Common myeloid progenitor, CD34-positive (primary cell): ENCODE results near the gene LATS2.

Experiments used
- CTCF ChIA-PET: fragments of 350-600 bp; sonication (Branson Sonifier 250); formaldehyde crosslinking; loops from one replicate; lab custom pipeline; 2021; ENCODE audit warnings: antibody characterized with exemption; lab: Charles Lee
- POLR2A ChIA-PET: fragments of 350-600 bp; sonication (Branson Sonifier 250); formaldehyde crosslinking; loops from one replicate; lab custom pipeline; 2021; ENCODE audit warnings: antibody characterized with exemption; lab: Charles Lee
- DNase-seq, 3 donors: peaks; one replicate each; pipeline versions ENCODE4 v3.0.0 to v3.0.0-alpha.2; 2013
- H3K27ac ChIP-seq, 2 experiments: 1 replicate in 1 of 2; 2 replicates in 1 of 2; pipeline ENCODE4 v1.7.0; 2013; ENCODE audit warnings: inconsistent platforms in 2 of 2, low read length in 2 of 2, mild to moderate bottlenecking in 2 of 2, low read depth in 1 of 2, moderate library complexity in 1 of 2; ENCODE audit not compliant: severe bottlenecking in 2 of 2, insufficient read depth in 1 of 2, poor library complexity in 1 of 2
- H3K27me3 ChIP-seq, 5 experiments: replicated peaks in 2 of 5; 1 replicate in 3 of 5; 2 replicates in 2 of 5; pipeline versions ENCODE4 v1.6.1 to v1.7.0; 2013; ENCODE audit warnings: low read length in 4 of 5, mild to moderate bottlenecking in 2 of 5, moderate library complexity in 2 of 5, inconsistent platforms in 1 of 5; ENCODE audit not compliant: insufficient read depth in 5 of 5, control insufficient read depth in 4 of 5
- H3K36me3 ChIP-seq, 4 experiments: 1 replicate in 2 of 4; 2 replicates in 2 of 4; pipeline versions ENCODE4 v1.6.1 to v1.7.0; 2013; ENCODE audit warnings: low read length in 3 of 4, control low read depth in 1 of 4, mild to moderate bottlenecking in 1 of 4; ENCODE audit not compliant: control insufficient read depth in 4 of 4, insufficient read depth in 4 of 4
- H3K4me1 ChIP-seq, 4 experiments: 1 replicate in 3 of 4; 2 replicates in 1 of 4; pipeline versions ENCODE4 v1.6.1 to v1.7.1; 2013; ENCODE audit warnings: low read length in 3 of 4, mild to moderate bottlenecking in 3 of 4, control low read depth in 1 of 4, inconsistent platforms in 1 of 4, moderate library complexity in 1 of 4; ENCODE audit not compliant: control insufficient read depth in 4 of 4, insufficient read depth in 4 of 4; ENCODE audit errors: control extremely low read depth in 1 of 4
- H3K4me3 ChIP-seq, 7 experiments: 1 replicate in 4 of 7; 2 replicates in 3 of 7; pipeline versions ENCODE4 v1.5.1 to v1.7.0; 2013; ENCODE audit warnings: mild to moderate bottlenecking in 7 of 7, low read length in 6 of 7, moderate library complexity in 6 of 7, inconsistent platforms in 2 of 7, low read depth in 2 of 7, control low read depth in 1 of 7; ENCODE audit not compliant: insufficient read depth in 4 of 7, control insufficient read depth in 1 of 7; ENCODE audit errors: extremely low read depth in 1 of 7
- H3K9me3 ChIP-seq, 5 experiments: 1 replicate in 4 of 5; 2 replicates in 1 of 5; pipeline versions ENCODE4 v1.6.1 to v1.7.1; 2013; ENCODE audit warnings: low read length in 4 of 5, mild to moderate bottlenecking in 2 of 5, inconsistent platforms in 1 of 5, low read depth in 1 of 5, moderate library complexity in 1 of 5; ENCODE audit not compliant: control insufficient read depth in 4 of 5, insufficient read depth in 2 of 5; ENCODE audit errors: control extremely low read depth in 1 of 5
- WGBS: methylation state at CpG from one replicate; pipeline ENCODE4 v1.1.5; 2013; ENCODE audit not compliant: insufficient coverage; 5-methylcytosine and 5-hydroxymethylcytosine counted together

The LATS2 gene

DNA sequence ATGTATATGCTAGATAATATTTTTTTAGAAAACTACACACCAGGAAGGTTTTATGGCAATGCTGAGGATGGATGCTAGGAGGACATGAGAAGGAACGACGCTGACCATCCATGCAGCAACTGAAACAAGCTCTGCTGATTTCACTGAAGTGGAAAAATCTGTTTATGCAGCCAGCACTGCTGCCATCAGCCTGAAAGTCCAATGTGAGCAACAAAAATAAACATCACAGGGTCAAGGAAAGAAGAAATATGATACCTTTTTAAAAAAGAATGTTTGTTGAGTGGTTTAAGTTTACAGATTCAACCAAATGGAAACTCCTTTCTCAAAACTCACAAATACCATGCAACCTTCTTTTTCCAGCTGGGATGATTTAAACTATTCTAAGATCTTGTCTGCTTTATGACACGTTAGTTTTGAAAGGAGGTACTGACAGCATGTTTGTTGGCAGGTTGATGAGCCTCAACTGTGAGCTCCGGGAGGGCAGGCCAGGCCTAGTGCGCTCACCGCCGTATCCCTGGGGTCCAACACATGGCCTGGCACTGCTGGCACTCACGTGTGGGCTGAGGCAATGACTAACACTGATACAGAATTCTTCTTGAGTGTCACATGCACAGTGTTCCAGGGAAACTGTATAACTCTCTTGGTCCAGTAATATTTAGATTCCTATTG is 46.8 kb downstream of the LATS2 start:
- peaks cover 0 to 26% (median 2%) of the 10 kb centered on the region in 4 experiments for H3K36me3 ChIP-seq
- H3K4me3 ChIP-seq = no peak overlapping the region
- POLR2A ChIA-PET = interaction anchor here (0.5 kb wide), 1 partner anchor 111 kb away, joined by 5 read pairs; no protein-coding TSS in a partner anchor
- no peak overlapping the region for H3K27ac ChIP-seq
- CTCF ChIA-PET = interaction anchor here (1.0 to 1.3 kb wide), 5 partner anchors 12 to 30 kb away, joined by 3 to 5 read pairs (median 3); no protein-coding TSS in a partner anchor
- H3K27me3 ChIP-seq = no peaks in the 10 kb centered on the region
- WGBS = 96% methylated on average over 8 of the region's 8 CpGs
- H3K9me3 ChIP-seq = no peaks in the 10 kb centered on the region
- no peak for DNase-seq
- H3K4me1 ChIP-seq = peaks cover 0 to 29% (median 21%) of the 10 kb centered on the region in 4 experiments

GRCh38 chr13:21014139-21014501 is 47.3 kb downstream of the LATS2 start:
- H3K27ac ChIP-seq = no peak overlapping the region
- H3K9me3 ChIP-seq = no peaks in the 10 kb centered on the region
- no peak overlapping the region for H3K4me3 ChIP-seq
- ChIA-PET CTCF (interaction anchor here (1.0 to 1.3 kb wide), 2 partner anchors 11 to 27 kb away, joined by 3 to 5 read pairs; no protein-coding TSS in a partner anchor), POLR2A (no interaction called here)
- no peak for DNase-seq
- WGBS = 84% methylated on average over 3 of the region's 6 CpGs
- peaks cover 0 to 29% (median 21%) of the 10 kb centered on the region in 4 experiments for H3K4me1 ChIP-seq
- H3K27me3 ChIP-seq = no peaks in the 10 kb centered on the region
- H3K36me3 ChIP-seq = peaks cover 0 to 27% (median 2%) of the 10 kb centered on the region in 4 experiments

- no peak overlapping the region for H3K27ac ChIP-seq
- H3K4me3 ChIP-seq = no peak overlapping the region
- H3K36me3 ChIP-seq = peaks cover 0 to 31% (median 3%) of the 10 kb centered on the region in 4 experiments
- ChIA-PET CTCF (no interaction called here), POLR2A (no interaction called here)
- no peaks in the 10 kb centered on the region for H3K27me3 ChIP-seq
- no peak for DNase-seq
- H3K9me3 ChIP-seq = no peaks in the 10 kb centered on the region
- peaks cover 0 to 29% (median 19%) of the 10 kb centered on the region in 4 experiments for H3K4me1 ChIP-seq
- WGBS = 84% methylated on average over 3 of the region's 4 CpGs
Measured at GRCh38 chr13:21013682-21014038, 47.7 kb downstream of the LATS2 start.

DNA sequence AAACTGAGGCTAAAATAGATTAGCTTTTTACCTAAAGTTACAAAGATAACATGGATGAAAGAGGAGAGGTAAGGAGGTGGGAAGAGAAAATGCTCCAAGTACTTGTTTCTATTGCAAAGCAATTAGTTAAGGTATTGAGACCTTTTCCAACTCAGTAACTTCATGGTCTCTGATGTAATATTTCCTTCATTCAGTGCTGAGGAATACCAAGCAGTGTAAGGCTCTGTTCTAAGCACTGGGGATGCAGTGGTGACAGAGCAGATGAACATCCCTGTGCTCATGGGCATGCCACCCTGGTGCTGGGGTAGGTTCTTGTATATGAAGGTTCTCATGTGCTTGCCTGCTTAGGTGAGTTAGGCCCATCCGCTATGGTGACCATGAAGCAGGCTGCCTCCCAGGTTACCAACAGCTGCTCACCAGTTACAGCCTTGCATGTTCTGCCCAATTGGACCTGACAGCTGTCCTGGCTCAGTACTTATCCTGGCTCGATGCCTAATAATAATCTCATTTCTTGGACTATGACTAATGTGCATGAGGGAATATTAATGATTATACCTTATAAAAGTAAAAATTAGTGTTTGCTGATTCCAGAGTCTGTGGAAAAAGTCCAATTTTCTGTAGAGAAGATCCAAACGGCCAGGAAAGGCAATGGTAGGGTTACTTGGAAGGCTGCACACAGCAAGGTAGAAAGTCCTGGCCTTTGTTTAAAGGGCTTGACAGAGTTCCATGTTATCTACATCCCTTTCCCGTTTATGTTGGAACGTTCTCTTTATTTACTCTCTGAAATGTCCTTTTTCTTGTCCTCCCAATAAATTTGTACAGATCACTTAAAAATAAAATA is 48.3 kb downstream of the LATS2 start:
- Histone ChIP-seq H3K27ac (no peak overlapping the region), H3K27me3 (no peaks in the 10 kb centered on the region), H3K36me3 (peaks cover 0 to 28% (median 3%) of the 10 kb centered on the region in 4 experiments), H3K9me3 (no peaks in the 10 kb centered on the region), H3K4me1 (peaks cover 0 to 25% (median 14%) of the 10 kb centered on the region in 4 experiments), H3K4me3 (no peak overlapping the region)
- CTCF ChIA-PET = interaction anchor here (1.0 kb wide), 1 partner anchor 10 kb away, joined by 3 read pairs; no protein-coding TSS in a partner anchor
- POLR2A ChIA-PET = no interaction called here
- 100% methylated on average over 4 of the region's 5 CpGs for WGBS
- DNase-seq = no peak

DNA sequence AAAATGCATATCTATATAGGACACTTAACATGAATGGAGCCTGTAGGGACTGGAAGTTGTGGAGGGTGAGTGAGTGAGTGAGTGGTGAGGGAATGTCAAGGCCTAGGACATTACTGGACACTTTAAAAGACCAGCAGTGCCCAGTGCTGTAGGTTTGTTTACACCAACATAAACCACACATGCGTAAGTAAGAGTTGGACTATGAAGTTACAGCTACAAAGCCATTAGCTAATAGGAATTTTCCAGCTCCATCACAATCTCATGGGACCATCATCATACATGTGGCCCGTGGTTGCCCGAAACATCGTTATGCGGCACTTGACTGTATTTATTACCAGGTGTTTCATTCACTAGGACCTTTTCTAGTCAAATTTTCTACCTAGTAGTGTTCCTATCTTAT is 49.2 kb downstream of the LATS2 start:
- Histone ChIP-seq H3K27me3 (no peaks in the 10 kb centered on the region), H3K4me3 (no peak overlapping the region), H3K4me1 (peaks cover 0 to 22% (median 11%) of the 10 kb centered on the region in 4 experiments), H3K36me3 (peaks cover 0 to 31% (median 3%) of the 10 kb centered on the region in 4 experiments), H3K27ac (no peak overlapping the region), H3K9me3 (no peaks in the 10 kb centered on the region)
- POLR2A ChIA-PET = no interaction called here
- 80% methylated on average over 5 of the region's 5 CpGs for WGBS
- CTCF ChIA-PET = interaction anchor here (1.0 kb wide), 1 partner anchor 10 kb away, joined by 3 read pairs; no protein-coding TSS in a partner anchor
- no peak for DNase-seq

GRCh38 chr13:21011378-21011777 is 50.0 kb downstream of the LATS2 start:
- ChIA-PET POLR2A (interaction anchor here (0.6 to 0.9 kb wide), 2 partner anchors 47 to 68 kb away, joined by 3 read pairs; no protein-coding TSS in a partner anchor), CTCF (interaction anchor here (1.8 to 1.9 kb wide), 2 partner anchors 9 to 122 kb away, joined by 5 to 6 read pairs; no protein-coding TSS in a partner anchor)
- H3K36me3 ChIP-seq = peaks cover 0 to 31% (median 4%) of the 10 kb centered on the region in 4 experiments
- no peak overlapping the region for H3K27ac ChIP-seq
- DNase-seq = no peak
- no peaks in the 10 kb centered on the region for H3K9me3 ChIP-seq
- H3K4me1 ChIP-seq = peaks cover 0 to 14% (median 3%) of the 10 kb centered on the region in 4 experiments
- no peaks in the 10 kb centered on the region for H3K27me3 ChIP-seq
- no peak overlapping the region for H3K4me3 ChIP-seq
